Activated naive CD8-positive, alpha-beta T cell treated with anti-CD3 and anti-CD28 coated beads for 36 hours (primary cell): ENCODE data around the gene RASA3. TPM values are rescaled to one million over a fixed set of nuclear protein-coding genes. Genes with fewer than 3 reads are reported as not detected.

Experiments
- DNase-seq: peaks from one replicate; pipeline ENCODE4 v3.0.0; 2021
- H3K27ac Mint-ChIP-seq: one replicate; pipeline ENCODE4 v1.8.0; 2022; ENCODE audit warnings: mild to moderate bottlenecking, moderate library complexity, mixed read lengths
- H3K27me3 Mint-ChIP-seq: one replicate; pipeline ENCODE4 v1.8.0; 2022; ENCODE audit warnings: mild to moderate bottlenecking, mixed read lengths
- H3K36me3 Mint-ChIP-seq: one replicate; pipeline ENCODE4 v1.8.0; 2021; ENCODE audit warnings: mild to moderate bottlenecking, mixed read lengths
- H3K4me1 Mint-ChIP-seq: one replicate; pipeline ENCODE4 v1.8.0; 2021; ENCODE audit warnings: mixed read lengths
- H3K4me3 Mint-ChIP-seq: one replicate; pipeline ENCODE4 v1.8.0; 2022; ENCODE audit warnings: mild to moderate bottlenecking, moderate library complexity, mixed read lengths
- H3K9me3 Mint-ChIP-seq: one replicate; pipeline ENCODE4 v1.8.0; 2022; ENCODE audit warnings: mixed read lengths
- total RNA-seq, 2 experiments: library from RNA; stranded (reverse); gene quantifications; one replicate each; pipeline ENCODE4 v1.2.3, GENCODE V29; 2021

RASA3 gene
- total RNA-seq, 2 experiments from 2014 or later: 25.6 to 26.5 TPM

- Mint-ChIP-seq H3K27ac (no peak overlapping the region), H3K36me3 (peaks cover 15% of the 10 kb centered on the region), H3K27me3 (no peaks in the 10 kb centered on the region), H3K4me1 (peaks cover 4% of the 10 kb centered on the region), H3K4me3 (no peak overlapping the region), H3K9me3 (no peaks in the 10 kb centered on the region)
- DNase-seq: no peak
These were observed 113.9 kb downstream of the RASA3 start for GRCh38 chr13:114018461-114019055.

GRCh38 chr13:114017966-114018365, 114.5 kb downstream of the RASA3 start:
- Mint-ChIP-seq H3K27ac (peak overlapping the region; percentile 34), H3K9me3 (no peaks in the 10 kb centered on the region), H3K4me1 (peaks cover 4% of the 10 kb centered on the region), H3K27me3 (no peaks in the 10 kb centered on the region), H3K4me3 (no peak overlapping the region), H3K36me3 (peaks cover 13% of the 10 kb centered on the region)
- DNase-seq: no peak

GRCh38 chr13:114017028-114017630, 115.3 kb downstream of the RASA3 start:
- DNase-seq: no peak
- peaks cover 4% of the 10 kb centered on the region for H3K4me1 Mint-ChIP-seq
- no peak overlapping the region for H3K4me3 Mint-ChIP-seq
- H3K27me3 Mint-ChIP-seq: no peaks in the 10 kb centered on the region
- H3K9me3 Mint-ChIP-seq: no peaks in the 10 kb centered on the region
- peaks cover 13% of the 10 kb centered on the region for H3K36me3 Mint-ChIP-seq
- H3K27ac Mint-ChIP-seq: peak overlapping the region; percentile 76

- Mint-ChIP-seq H3K4me1 (peaks cover 4% of the 10 kb centered on the region), H3K27ac (peak overlapping the region; percentile 76), H3K36me3 (peaks cover 13% of the 10 kb centered on the region), H3K4me3 (no peak overlapping the region), H3K27me3 (no peaks in the 10 kb centered on the region), H3K9me3 (no peaks in the 10 kb centered on the region)
- no peak for DNase-seq
These were observed 115.9 kb downstream of the RASA3 start for GRCh38 chr13:114016321-114017027.

DNA sequence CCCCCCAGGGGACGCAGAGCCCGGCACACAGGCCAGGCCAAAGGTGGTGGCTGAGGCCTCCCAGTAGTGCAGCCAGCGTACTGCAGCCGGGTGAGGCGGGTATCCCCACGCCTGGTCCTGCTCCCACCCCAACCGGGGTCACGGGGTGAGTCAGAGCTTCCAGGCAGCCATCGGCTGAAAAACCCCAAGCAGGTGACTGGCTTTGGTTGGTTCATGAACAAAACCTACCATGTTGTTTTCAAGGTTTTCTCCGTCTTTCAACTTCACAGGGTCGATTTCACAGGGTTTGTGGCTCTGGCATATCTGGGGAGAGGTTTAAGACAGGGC, 116.5 kb downstream of the RASA3 start:
- Mint-ChIP-seq H3K36me3 (peaks cover 13% of the 10 kb centered on the region), H3K27ac (peak overlapping the region; percentile 76), H3K27me3 (no peaks in the 10 kb centered on the region), H3K4me1 (peaks cover 5% of the 10 kb centered on the region), H3K4me3 (no peak overlapping the region), H3K9me3 (no peaks in the 10 kb centered on the region)
- DNase-seq: peak; percentile 38

DNA sequence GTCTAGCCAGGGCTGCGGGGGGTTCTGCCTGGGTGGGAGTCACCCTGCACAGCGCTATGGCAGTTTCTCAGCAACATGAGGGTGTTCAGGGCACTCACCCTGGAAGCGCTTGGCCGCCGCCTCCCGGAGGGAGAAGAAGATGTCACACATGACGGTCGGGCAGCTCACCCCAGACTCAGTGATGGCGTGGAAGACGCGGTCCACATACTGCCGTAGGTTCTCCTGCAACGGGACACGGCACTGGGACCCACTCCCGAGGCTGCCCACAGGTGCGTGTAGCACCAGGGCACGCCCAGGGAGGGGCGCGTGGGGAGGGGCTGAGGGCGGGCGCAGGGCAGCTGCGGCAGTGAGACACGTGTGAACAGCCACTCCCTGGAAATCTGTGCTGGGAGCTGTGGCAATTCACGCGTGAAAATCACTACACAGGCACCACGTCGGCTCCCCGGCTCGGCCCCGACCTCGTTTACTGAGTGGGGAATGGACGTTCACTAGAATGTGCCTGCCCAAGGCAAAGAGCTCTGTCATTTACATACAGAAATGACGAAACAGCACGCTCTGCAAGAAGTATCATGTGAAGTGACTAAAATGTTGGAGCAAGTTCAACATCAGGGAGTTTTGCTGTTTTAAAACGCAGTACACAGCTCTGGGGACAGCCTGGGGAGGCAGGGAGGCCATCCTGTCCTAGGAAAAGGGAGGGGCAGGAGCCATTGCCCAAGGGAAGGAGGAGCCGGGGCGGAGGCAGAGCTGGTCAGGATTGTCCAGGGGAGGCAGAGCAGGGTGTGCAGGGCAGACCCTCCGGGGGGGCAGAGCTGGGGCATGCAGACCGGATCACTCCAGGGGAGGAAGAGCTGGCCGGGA, 117.1 kb downstream of the RASA3 start:
- Mint-ChIP-seq H3K27ac (peak overlapping the region; percentile 76), H3K4me3 (no peak overlapping the region), H3K4me1 (peaks cover 8% of the 10 kb centered on the region), H3K27me3 (no peaks in the 10 kb centered on the region), H3K9me3 (no peaks in the 10 kb centered on the region), H3K36me3 (peaks cover 12% of the 10 kb centered on the region)
- no peak for DNase-seq

- no peak overlapping the region for H3K4me3 Mint-ChIP-seq
- peaks cover 8% of the 10 kb centered on the region for H3K4me1 Mint-ChIP-seq
- no peaks in the 10 kb centered on the region for H3K27me3 Mint-ChIP-seq
- no peak for DNase-seq
- H3K9me3 Mint-ChIP-seq: no peaks in the 10 kb centered on the region
- peaks cover 11% of the 10 kb centered on the region for H3K36me3 Mint-ChIP-seq
- no peak overlapping the region for H3K27ac Mint-ChIP-seq
These were observed 118.3 kb downstream of the RASA3 start for GRCh38 chr13:114013952-114014629.

GRCh38 chr13:114013336-114013735, 119.1 kb downstream of the RASA3 start:
- Mint-ChIP-seq H3K4me3 (no peak overlapping the region), H3K4me1 (peaks cover 8% of the 10 kb centered on the region), H3K27ac (no peak overlapping the region), H3K9me3 (no peaks in the 10 kb centered on the region), H3K27me3 (no peaks in the 10 kb centered on the region), H3K36me3 (peaks cover 11% of the 10 kb centered on the region)
- no peak for DNase-seq

- no peaks in the 10 kb centered on the region for H3K27me3 Mint-ChIP-seq
These were observed 119.5 kb downstream of the RASA3 start for GRCh38 chr13:114012921-114013320.

GRCh38 chr13:114012141-114012540, 120.3 kb downstream of the RASA3 start:
- Mint-ChIP-seq H3K27me3 (no peaks in the 10 kb centered on the region), H3K27ac (no peak overlapping the region), H3K4me1 (peaks cover 8% of the 10 kb centered on the region), H3K9me3 (no peaks in the 10 kb centered on the region), H3K36me3 (peaks cover 11% of the 10 kb centered on the region), H3K4me3 (no peak overlapping the region)
- no peak for DNase-seq

More at GRCh38 chr13:114012921-114013320, 119.5 kb downstream of the RASA3 start:
- Mint-ChIP-seq H3K4me3 (no peak overlapping the region), H3K4me1 (peaks cover 8% of the 10 kb centered on the region), H3K27ac (no peak overlapping the region), H3K36me3 (peaks cover 11% of the 10 kb centered on the region), H3K9me3 (no peaks in the 10 kb centered on the region)
- no peak for DNase-seq

- Mint-ChIP-seq H3K4me1 (peaks cover 8% of the 10 kb centered on the region), H3K9me3 (no peaks in the 10 kb centered on the region), H3K27ac (peak overlapping the region; percentile 61), H3K27me3 (no peaks in the 10 kb centered on the region), H3K4me3 (no peak overlapping the region), H3K36me3 (peaks cover 9% of the 10 kb centered on the region)
- no peak for DNase-seq
These were observed 121.2 kb downstream of the RASA3 start for GRCh38 chr13:114011226-114011625.

DNA sequence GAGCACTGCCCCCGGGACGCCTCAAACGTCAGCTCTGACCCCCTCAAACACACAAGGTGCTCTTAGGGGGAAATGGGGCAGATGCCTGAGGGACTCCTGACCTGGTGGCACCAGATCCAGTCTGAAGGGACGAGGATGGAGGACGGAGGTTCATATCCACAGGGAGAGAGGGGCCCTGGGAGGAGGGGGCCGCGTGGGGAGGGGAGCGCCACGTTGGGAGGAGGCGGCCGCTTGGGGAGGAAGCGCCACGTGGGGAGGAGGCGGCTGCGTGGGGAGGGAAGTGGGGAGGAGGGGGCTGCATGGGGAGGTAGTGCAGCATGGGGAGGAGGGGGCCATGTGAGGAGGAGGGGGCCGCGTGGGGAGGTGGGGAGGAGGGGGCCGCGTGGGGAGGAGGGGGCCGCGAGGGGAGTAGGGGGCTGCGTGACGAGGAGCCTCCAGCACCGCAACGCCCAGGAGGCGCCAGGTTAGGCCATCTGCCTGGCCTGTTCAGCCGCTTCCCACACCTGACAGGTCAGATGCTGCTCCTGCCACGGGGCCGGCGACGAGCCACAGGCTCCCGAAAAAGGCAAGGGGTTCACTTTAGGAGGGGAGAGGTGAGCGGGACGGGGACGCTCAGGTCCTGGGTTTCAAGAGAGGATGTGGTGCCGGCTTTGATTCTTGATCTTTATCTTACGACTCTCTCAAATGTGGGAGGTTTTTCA, 121.9 kb downstream of the RASA3 start:
- Mint-ChIP-seq H3K27me3 (no peaks in the 10 kb centered on the region), H3K9me3 (no peaks in the 10 kb centered on the region), H3K4me1 (peaks cover 5% of the 10 kb centered on the region), H3K4me3 (no peak overlapping the region), H3K36me3 (peaks cover 7% of the 10 kb centered on the region), H3K27ac (peak overlapping the region; percentile 61)
- no peak for DNase-seq

DNA sequence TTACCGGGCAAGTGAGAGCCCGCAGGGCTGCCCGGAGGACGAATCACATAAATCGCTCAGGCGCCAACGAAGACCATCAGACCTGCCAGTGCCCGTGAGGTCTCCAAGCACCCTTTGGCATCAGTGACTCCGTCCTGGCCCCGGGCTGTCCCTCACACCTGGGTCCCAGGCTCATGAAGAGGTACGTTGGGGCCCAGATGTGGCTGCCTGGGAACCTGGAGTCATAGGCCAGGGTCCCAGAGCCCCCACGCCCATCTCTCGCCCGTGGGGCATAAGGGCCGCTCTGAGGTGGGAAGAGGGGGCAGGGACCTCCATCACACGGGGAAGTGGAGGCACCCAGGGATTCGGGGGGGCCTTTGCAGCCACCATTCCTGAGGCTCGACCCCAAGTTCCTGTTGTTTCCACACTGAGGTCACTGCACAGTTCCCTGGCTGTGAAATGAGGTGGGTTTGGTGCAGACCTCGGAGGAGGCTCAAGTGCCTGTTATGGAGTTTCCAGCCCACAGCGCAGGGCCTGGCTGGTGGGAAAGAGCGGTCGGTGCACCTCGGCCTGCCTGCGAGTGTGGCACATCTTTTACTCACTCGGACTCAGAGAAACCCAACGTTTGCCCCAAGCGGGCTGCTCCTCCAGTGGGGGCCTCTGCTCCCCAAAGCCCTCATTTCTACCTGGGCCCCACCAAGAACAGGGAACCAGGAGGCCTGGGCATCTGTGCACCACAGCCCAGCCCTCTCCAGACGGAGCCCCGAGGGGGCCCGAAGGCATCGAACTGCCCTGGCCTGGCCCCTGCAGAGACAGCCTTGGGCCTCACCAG, 122.6 kb downstream of the RASA3 start:
- Mint-ChIP-seq H3K27me3 (no peaks in the 10 kb centered on the region), H3K4me3 (no peak overlapping the region), H3K36me3 (peaks cover 6% of the 10 kb centered on the region), H3K27ac (no peak overlapping the region), H3K4me1 (peaks cover 4% of the 10 kb centered on the region), H3K9me3 (no peaks in the 10 kb centered on the region)
- DNase-seq: no peak
